ENCODE measurements around the gene WDR20. TPM values are rescaled to one million over a fixed set of nuclear protein-coding genes. Genes with fewer than 3 reads are reported as not detected.

Gene WDR20
- total and polyA plus RNA-seq, 10 of the 15 experiments (the other 5 are each of a cell fraction or from before 2014, with no cell fraction given): 9.1 to 25.9 (median 18.4) TPM

DNA sequence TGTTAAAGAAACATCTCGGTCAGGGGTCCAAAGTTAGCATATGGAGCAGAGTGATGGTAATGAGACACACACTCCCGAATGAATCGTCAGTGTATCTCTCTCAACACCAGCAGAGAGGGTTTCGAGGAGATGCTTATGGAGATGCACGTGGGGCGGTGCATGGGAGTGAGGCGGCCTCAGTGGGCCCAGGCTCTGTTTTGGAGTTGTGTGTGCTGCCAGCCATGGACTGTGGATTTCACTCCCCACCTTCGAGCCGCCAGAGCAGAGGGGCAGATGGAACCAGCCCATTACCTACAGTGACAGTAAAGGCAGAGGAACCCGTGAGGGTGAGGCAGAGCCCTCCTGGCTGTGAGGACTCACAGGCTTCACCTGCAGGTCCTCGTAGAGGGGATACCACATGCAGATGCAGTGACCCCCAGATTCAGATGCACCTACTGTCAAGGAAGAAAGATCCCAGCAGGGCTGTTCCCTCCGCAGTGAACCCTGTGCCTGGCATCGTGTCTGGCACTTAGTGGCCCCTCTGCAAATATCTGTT lies 68.2 kb downstream of the WDR20 start:
- ChIA-PET SMC1A (ENCODE audit: uncharacterized antibody, unreplicated experiment) (no interaction called here), RAD21 (ENCODE audit: unreplicated experiment) (no interaction called here), POLR2A (no interaction called here), CTCF (no interaction called here)
- DNase-seq (ENCODE audit: low read depth, low spot score) (no peak), ATAC-seq (no peak), FAIRE-seq (no peak)
- Histone ChIP-seq H3K79me2 (ENCODE audit: control insufficient read depth, insufficient read depth, low read length) (no peaks in the 10 kb centered on the region; the same call in 1 of the 2 replicates), H2AFZ (ENCODE audit: control insufficient read depth, low read depth, low read length) (no peak overlapping the region), H3K4me1 (ENCODE audit: control insufficient read depth, insufficient read depth, low read length) (peaks cover under 1% of the 10 kb centered on the region), H3K9ac (ENCODE audit: control insufficient read depth, insufficient read depth, low read length) (no peak overlapping the region), H3K9me3 (replicated peaks; ENCODE audit: control insufficient read depth, insufficient read depth, low read length) (no peaks in the 10 kb centered on the region), H3K36me3 (ENCODE audit: control insufficient read depth in 2 of 2, insufficient read depth in 2 of 2, low read length in 1 of 2) (peaks cover 20 to 24% of the 10 kb centered on the region in 2 experiments), H3K27ac (ENCODE audit: control insufficient read depth, insufficient read depth) (no peak overlapping the region), H3K4me2 (ENCODE audit: control insufficient read depth, insufficient read depth) (no peak overlapping the region), H3K27me3 (replicated peaks in 1 of 2; ENCODE audit: control insufficient read depth in 2 of 2, insufficient read depth in 2 of 2, low read length in 1 of 2) (no peaks in the 10 kb centered on the region), H4K20me1 (ENCODE audit: control insufficient read depth, insufficient read depth) (no peaks in the 10 kb centered on the region; the same call in 1 of the 2 replicates), H3K4me3 (no peak overlapping the region)
- in situ Hi-C loops (cut with MboI) (no loop called here), intact Hi-C loops (cut with micrococcal nuclease; ENCODE audit: unreplicated experiment) (no loop called here)
- TF ChIP-seq REST (IDR thresholded peaks at IDR 0.05; ENCODE audit: low read depth, low read length) (no peak), HCFC1 (IDR thresholded peaks at IDR 0.05; ENCODE audit: low read length) (no peak), ATF2 (IDR thresholded peaks at IDR 0.05; ENCODE audit: low read length) (no peak), ASH2L (IDR thresholded peaks at IDR 0.05; ENCODE audit: borderline replicate concordance, low read depth) (no peak), PML (IDR thresholded peaks at IDR 0.05; ENCODE audit: low read length) (no peak), HDAC6 (IDR thresholded peaks at IDR 0.05; ENCODE audit: unreplicated experiment) (no peak), SRF (IDR thresholded peaks at IDR 0.05; ENCODE audit: low read depth in 2 of 2, low read length in 2 of 2) (no peak), SMARCA5 (IDR thresholded peaks at IDR 0.05) (no peak)
- WGBS (ENCODE audit: insufficient coverage, insufficient replicate concordance, low lambda C conversion rate, missing lambda C conversion rate): 97% methylated on average over 13 of the region's 13 CpGs
- BruUV-seq (replicated peaks): no TSS peak

Measured in GM12878 (cell line).